ENCODE data around the gene PAPOLG.

PAPOLG gene

DNA sequence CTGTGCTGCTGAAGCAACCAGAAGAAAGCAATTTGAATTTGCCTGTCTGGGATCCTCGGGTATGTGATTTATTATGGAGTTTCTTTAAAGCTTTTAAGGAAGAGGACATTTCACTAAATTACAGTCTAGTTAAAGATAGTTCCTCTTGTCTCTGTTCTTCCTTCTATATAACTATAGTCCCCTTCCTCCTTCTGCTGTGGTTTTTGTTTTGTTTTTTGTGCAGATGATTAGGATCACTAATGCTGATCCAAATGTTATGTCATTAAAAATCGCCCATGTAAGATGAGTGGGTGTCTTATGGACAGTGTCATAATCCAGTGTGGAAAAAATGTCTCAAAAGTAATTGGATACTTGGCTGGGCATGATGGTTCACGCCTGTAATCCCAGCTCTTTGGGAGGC lies 24.7 kb downstream of the PAPOLG start:
- H3F3A ChIP-seq (ENCODE audit: insufficient read depth) = 0 out of 2 replicates have a peak, but pooled peaks cover 3% of the 10 kb centered on the region
- H3K27ac ChIP-seq (ENCODE audit: low read depth, low read length) = no peak overlapping the region
- H2AFZ ChIP-seq (ENCODE audit: low read depth, low read length, severe bottlenecking) = no peak overlapping the region
- no peak overlapping the region for H3K4me3 ChIP-seq (ENCODE audit: insufficient read depth, low read length, poor library complexity, severe bottlenecking)
- H4K20me1 ChIP-seq (ENCODE audit: low read depth, low read length) = no peaks in the 10 kb centered on the region
- no peak overlapping the region for H3K4me2 ChIP-seq (ENCODE audit: low read depth, low read length, poor library complexity, severe bottlenecking)
- no peaks in the 10 kb centered on the region for H3K9me2 ChIP-seq (replicated peaks; ENCODE audit: insufficient read depth, low read length)
- no peaks in the 10 kb centered on the region for H3K27me3 ChIP-seq (ENCODE audit: low read length)
- no peaks in the 10 kb centered on the region for H3K79me2 ChIP-seq (ENCODE audit: insufficient read depth, low read length)
- H3K36me3 ChIP-seq (ENCODE audit: low read length) = peaks cover 19% of the 10 kb centered on the region; the same call in 1 of the 2 replicates
- no peak overlapping the region for H3K9ac ChIP-seq (ENCODE audit: low read length)
- no peak for TF ChIP-seq EZH2phosphoT487 (conservative IDR thresholded peaks at IDR 0.05; ENCODE audit: low read length)
- TF ChIP-seq, protein P1, sequence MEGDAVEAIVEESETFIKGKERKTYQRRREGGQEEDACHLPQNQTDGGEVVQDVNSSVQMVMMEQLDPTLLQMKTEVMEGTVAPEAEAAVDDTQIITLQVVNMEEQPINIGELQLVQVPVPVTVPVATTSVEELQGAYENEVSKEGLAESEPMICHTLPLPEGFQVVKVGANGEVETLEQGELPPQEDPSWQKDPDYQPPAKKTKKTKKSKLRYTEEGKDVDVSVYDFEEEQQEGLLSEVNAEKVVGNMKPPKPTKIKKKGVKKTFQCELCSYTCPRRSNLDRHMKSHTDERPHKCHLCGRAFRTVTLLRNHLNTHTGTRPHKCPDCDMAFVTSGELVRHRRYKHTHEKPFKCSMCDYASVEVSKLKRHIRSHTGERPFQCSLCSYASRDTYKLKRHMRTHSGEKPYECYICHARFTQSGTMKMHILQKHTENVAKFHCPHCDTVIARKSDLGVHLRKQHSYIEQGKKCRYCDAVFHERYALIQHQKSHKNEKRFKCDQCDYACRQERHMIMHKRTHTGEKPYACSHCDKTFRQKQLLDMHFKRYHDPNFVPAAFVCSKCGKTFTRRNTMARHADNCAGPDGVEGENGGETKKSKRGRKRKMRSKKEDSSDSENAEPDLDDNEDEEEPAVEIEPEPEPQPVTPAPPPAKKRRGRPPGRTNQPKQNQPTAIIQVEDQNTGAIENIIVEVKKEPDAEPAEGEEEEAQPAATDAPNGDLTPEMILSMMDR (IDR thresholded peaks at IDR 0.05; ENCODE audit: insufficient read depth, low read length, poor library complexity, severe bottlenecking) = no peak
- H3K9me3 ChIP-seq (ENCODE audit: insufficient read depth, low read length) = no peaks in the 10 kb centered on the region

DNA sequence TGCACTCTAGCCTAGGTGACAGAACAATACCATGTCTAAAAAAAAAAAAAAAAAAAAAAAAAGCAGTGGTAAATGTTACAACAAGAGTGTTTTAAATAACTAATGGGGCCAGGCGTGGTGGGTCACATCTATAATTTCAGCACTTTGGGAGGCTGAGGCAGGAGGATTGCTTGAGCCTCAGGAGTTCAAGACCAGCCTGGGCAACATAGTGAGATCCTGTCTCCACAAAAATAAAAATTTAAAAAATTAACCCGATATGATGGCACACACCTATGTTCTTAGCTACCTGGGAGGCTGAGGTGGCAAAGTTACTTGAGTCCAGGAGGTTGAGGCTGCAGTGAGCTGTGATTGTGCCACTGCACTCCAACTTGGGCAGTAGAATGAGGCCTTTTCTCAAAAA lies 37.1 kb downstream of the PAPOLG start:
- H3K27me3 ChIP-seq (ENCODE audit: low read length) = no peaks in the 10 kb centered on the region
- no peak overlapping the region for H3K4me2 ChIP-seq (ENCODE audit: low read depth, low read length, poor library complexity, severe bottlenecking)
- H3K4me3 ChIP-seq (ENCODE audit: insufficient read depth, low read length, poor library complexity, severe bottlenecking) = no peak overlapping the region
- H4K20me1 ChIP-seq (ENCODE audit: low read depth, low read length) = no peaks in the 10 kb centered on the region
- no peaks in the 10 kb centered on the region for H3K9me2 ChIP-seq (replicated peaks; ENCODE audit: insufficient read depth, low read length)
- H3K36me3 ChIP-seq (ENCODE audit: low read length) = peaks cover 51% of the 10 kb centered on the region
- no peaks in the 10 kb centered on the region for H3K9me3 ChIP-seq (ENCODE audit: insufficient read depth, low read length)
- no peaks in the 10 kb centered on the region for H3K79me2 ChIP-seq (ENCODE audit: insufficient read depth, low read length)
- peaks cover 26% of the 10 kb centered on the region for H3F3A ChIP-seq (ENCODE audit: insufficient read depth)
- no peak overlapping the region for H2AFZ ChIP-seq (ENCODE audit: low read depth, low read length, severe bottlenecking)
- TF ChIP-seq, protein P1 (IDR thresholded peaks at IDR 0.05; ENCODE audit: insufficient read depth, low read length, poor library complexity, severe bottlenecking) = no peak
- no peak for TF ChIP-seq EZH2phosphoT487 (conservative IDR thresholded peaks at IDR 0.05; ENCODE audit: low read length)
- H3K9ac ChIP-seq (ENCODE audit: low read length) = no peak overlapping the region
- H3K27ac ChIP-seq (ENCODE audit: low read depth, low read length) = no peak overlapping the region

DNA sequence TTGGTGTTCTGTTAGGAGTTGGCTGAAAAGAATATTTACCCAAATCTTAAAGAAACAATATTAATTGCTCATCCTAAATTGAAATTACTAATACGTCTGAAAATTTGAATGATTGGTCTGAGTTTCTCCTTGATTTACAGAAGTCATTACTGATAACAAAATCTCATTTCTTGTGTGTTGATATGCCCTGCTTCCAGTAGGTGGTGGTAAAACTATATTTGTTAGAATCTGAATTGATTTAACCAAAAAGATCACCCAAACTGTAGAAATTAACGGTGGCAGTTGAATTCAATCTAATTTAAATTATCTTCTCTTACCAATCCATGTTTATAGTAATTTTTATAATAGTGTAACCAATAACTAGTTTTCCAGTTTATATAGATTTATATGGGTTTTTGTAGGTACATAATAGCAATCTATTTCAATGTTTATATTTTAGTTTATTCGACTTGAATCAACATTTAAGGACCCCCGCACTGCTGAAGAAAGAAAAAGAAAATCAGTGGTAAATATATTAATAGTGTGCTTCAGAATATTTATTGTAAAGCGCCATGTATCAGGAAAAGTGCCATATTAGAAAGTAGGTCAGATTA lies 38.3 kb downstream of the PAPOLG start:
- Histone ChIP-seq H3K9ac (ENCODE audit: low read length) (no peak overlapping the region), H3K9me3 (ENCODE audit: insufficient read depth, low read length) (no peaks in the 10 kb centered on the region), H2AFZ (ENCODE audit: low read depth, low read length, severe bottlenecking) (no peak overlapping the region), H3K36me3 (ENCODE audit: low read length) (peaks cover 53% of the 10 kb centered on the region), H4K20me1 (ENCODE audit: low read depth, low read length) (no peaks in the 10 kb centered on the region), H3K4me2 (ENCODE audit: low read depth, low read length, poor library complexity, severe bottlenecking) (no peak overlapping the region), H3K79me2 (ENCODE audit: insufficient read depth, low read length) (no peaks in the 10 kb centered on the region), H3K9me2 (replicated peaks; ENCODE audit: insufficient read depth, low read length) (no peaks in the 10 kb centered on the region), H3K27me3 (ENCODE audit: low read length) (no peaks in the 10 kb centered on the region), H3F3A (ENCODE audit: insufficient read depth) (peaks cover 29% of the 10 kb centered on the region), H3K27ac (ENCODE audit: low read depth, low read length) (no peak overlapping the region), H3K4me3 (ENCODE audit: insufficient read depth, low read length, poor library complexity, severe bottlenecking) (no peak overlapping the region)
- TF ChIP-seq EZH2phosphoT487 (conservative IDR thresholded peaks at IDR 0.05; ENCODE audit: low read length) = no peak
- TF ChIP-seq, protein P1 (IDR thresholded peaks at IDR 0.05; ENCODE audit: insufficient read depth, low read length, poor library complexity, severe bottlenecking) = peak; percentile 40

Data from SU-DHL-6 (cell line).